HG03135 (cell line): ENCODE data around the gene SLC25A5.
A peak's percentile ranks its signal among the peaks of the same experiment; 100 is the strongest.
"Not testable (repeated sequence)": the region's sequence is repeated elsewhere in the genome, so short reads cannot be mapped to it uniquely, and the experiment has no call there.

ENCODE experiments used
- ATAC-seq: cut with Tn5 transposase; IDR thresholded peaks from one replicate; pipeline ENCODE4 v1.9.1; 2021; ENCODE audit warnings: mild to moderate bottlenecking, moderate library complexity; ENCODE audit not compliant: unreplicated experiment

SLC25A5 gene

GRCh38 chrX:119467842-119468550, at the start of gene SLC25A5:
Gene SLC25A5 (plus strand): TSS chrX:119468444. CDS start chrX:119468516, 72 bp downstream.
- peak; percentile 84 for ATAC-seq

- ATAC-seq = no peak
Observed at GRCh38 chrX:119419146-119419545, 49.1 kb upstream of the SLC25A5 start.

- no peak for ATAC-seq
Observed at GRCh38 chrX:119419898-119420297, 48.3 kb upstream of the SLC25A5 start.

GRCh38 chrX:119421016-119421705, 47.1 kb upstream of the SLC25A5 start:
- no peak for ATAC-seq

- no peak for ATAC-seq
Observed at GRCh38 chrX:119423631-119424030, 44.6 kb upstream of the SLC25A5 start.

GRCh38 chrX:119424999-119425398, 43.2 kb upstream of the SLC25A5 start:
- ATAC-seq = no peak

DNA sequence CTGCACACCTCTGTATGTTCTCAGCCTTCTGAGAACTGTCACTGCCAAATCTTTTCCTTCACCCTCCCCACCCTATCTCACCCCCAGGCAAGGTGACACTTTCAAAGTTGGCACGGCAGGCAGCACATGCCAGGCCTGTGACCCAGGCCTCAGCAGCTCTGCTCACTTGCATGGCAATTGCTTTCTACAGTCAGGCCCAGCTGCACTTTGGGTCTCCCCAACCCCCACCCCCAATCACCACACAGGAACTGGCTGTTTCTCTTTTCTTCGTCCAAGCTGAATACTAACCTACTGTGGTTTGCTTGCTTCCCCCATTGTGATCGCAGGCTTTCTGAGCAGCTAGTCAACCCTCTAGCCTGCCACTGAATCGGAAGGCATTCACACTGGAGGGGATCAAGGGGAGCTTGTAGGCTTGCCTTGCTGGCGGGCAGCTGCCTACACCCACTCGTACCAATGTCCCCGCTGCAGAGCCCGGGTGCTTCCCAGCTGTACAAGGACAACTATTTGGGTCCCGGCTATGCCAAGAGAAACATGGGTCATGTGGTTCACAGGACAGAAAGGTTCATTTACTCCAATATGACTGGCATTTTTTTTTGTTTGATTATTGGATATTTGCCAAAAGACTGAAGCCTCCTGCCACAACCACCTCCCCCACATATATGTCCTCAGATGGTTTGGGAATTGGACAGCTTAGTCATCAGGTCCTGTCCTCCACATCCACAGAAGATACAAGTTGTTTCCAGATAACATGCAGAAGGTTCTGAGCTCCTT, 41.0 kb upstream of the SLC25A5 start:
- peak; percentile 80 for ATAC-seq

- no peak for ATAC-seq
Observed at GRCh38 chrX:119427795-119428185, 40.5 kb upstream of the SLC25A5 start.

- no peak for ATAC-seq
Observed at GRCh38 chrX:119429471-119429870, 38.8 kb upstream of the SLC25A5 start.

DNA sequence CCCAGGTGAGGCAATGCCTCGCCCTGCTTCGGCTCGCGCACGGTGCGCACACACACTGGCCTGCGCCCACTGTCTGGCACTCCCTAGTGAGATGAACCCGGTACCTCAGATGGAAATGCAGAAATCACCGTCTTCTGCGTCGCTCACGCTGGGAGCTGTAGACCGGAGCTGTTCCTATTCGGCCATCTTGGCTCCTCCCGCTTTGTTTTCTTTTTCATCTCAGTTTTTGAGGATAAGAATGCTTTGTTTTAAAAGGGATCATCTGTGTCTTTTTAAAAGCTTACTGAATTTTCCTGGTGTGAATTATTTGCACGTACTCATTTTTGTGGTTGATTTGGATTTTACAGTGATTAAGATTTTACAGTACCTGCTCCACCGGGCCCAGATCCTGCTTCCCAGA, 26.9 kb upstream of the SLC25A5 start:
- ATAC-seq = not testable (repeated sequence)

DNA sequence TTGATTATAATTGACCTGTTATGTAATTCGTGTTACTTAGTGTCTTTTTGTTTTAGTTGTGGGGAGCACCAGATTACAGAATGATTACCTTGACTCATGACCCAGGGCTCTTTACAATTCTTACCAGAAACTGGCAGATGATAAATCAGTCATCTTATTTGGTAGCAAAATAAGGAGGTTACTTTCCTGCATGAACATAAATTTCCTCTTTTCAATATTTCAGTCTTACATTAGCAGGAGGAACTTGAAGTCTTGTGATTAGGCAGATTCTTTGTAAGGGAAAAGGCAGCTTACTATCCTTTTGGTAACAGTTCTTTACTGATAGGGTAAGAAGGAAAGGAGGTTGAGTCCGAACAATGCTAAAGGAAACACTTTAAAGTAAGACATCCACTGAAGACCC, 26.0 kb upstream of the SLC25A5 start:
- no peak for ATAC-seq

GRCh38 chrX:119453202-119453601, 15.0 kb upstream of the SLC25A5 start:
- ATAC-seq = no peak

- ATAC-seq = no peak
Observed at GRCh38 chrX:119455264-119455663, 13.0 kb upstream of the SLC25A5 start.

GRCh38 chrX:119459181-119459580, 9.1 kb upstream of the SLC25A5 start:
- no peak for ATAC-seq

DNA sequence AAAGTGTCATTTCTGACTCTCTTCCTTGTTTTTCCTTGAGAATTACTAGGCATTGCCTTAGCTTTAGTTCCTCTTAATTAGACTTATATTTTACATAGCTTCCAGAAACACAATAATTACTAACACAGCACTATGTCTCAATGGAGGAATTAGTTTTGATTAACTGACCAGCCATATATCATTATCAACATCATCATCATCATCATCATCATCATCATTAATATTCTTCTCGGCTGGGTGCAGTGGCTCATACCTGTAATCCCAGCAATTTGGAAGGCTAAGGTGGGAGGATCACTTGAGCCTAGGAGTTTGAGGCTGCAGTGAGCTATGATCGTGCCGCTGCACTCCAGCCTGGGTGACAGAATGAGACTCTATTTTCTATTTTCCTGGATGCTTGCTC, 2.7 kb upstream of the SLC25A5 start:
- no peak for ATAC-seq

DNA sequence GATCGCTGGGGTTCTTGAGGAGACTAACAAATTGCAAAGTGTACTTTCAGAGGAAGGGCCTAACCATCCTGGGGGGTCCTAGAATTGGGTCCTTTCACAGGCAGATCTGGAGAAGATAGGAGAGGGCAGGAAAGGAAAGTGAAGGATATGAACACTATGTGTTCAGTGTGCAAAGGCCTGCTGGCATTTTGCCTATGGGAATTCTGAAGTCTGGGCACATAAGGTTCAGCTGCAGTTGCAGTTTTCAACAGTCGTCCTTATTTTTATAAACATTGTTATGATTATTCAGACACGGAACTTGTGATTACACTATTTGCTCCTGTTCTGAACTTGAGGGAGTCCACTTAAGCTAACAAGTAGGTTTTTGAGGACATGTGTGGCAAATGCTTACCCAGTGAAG, 1.3 kb upstream of the SLC25A5 start:
- ATAC-seq = no peak

DNA sequence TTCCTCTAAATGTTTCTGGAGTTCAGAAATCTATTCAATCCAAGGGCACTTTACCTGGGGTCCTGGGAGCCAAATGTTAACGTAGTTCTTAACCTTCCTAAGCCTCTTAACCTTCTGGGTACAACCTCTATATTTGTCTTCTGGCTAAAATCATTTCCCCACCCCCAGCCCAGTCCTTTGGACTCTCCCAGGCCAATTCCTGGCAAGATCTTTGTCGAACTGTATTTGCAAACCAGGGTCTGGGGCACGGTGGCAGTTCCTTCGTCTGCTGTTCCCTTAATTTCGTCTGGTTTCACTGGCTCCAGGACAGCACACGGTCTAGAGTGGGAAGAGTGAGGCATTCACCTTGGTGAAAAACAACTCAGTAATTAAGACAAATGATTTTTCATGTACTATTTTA, 811 bp upstream of the SLC25A5 start:
- ATAC-seq = no peak

DNA sequence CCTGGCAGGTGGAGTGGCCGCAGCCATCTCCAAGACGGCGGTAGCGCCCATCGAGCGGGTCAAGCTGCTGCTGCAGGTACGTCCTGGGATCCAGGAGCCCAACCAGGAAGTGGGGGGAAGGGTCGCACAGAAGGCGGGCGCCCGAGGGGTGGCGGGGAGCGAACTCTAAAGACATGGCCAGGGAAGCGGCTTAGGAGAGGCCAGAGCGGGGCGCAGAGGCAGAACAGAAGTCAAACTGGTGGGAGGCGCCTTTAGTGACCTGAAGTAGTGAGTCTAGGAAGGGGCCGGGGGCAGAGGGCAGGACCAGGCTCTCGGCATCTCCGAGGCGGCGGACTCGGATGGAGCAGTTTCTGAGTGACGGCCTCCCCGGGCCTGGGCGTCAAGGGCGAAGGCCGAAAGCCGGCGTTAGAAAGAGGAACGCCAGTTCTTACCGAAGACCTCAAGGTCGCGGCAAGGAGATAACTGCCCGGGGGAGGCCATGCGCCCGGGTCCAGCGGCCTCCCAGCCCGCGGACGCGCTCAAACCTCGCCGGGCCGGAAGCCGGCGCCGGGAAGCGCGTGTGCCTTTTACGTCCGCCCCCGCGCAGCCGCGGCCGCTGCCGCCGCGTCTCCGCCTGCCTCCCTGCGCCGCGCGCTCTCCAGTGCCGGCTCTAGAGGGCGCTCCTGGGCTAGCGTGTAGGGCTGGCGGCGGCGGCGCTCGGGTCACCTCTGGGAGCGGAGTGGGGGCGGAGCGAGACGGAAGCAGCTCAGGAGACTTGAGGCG, 488 bp downstream of the SLC25A5 start:
- ATAC-seq = peak; percentile 75

DNA sequence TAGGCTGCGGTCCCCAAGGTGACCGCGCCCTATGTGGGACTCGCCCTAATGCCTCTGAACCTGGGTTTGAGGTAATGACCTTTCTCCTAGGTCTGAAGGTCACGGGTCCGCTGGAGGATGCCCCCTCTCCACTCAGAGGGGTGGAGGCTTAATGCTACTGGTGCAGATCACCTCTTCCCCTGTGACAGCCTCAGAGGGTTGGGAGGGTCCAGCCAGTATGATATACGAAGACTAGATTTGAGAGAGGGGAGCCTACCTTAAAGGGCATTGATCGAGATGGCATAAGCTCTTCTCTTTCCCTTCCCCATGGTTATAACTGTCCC, 1.0 kb downstream of the SLC25A5 start:
- no peak for ATAC-seq

DNA sequence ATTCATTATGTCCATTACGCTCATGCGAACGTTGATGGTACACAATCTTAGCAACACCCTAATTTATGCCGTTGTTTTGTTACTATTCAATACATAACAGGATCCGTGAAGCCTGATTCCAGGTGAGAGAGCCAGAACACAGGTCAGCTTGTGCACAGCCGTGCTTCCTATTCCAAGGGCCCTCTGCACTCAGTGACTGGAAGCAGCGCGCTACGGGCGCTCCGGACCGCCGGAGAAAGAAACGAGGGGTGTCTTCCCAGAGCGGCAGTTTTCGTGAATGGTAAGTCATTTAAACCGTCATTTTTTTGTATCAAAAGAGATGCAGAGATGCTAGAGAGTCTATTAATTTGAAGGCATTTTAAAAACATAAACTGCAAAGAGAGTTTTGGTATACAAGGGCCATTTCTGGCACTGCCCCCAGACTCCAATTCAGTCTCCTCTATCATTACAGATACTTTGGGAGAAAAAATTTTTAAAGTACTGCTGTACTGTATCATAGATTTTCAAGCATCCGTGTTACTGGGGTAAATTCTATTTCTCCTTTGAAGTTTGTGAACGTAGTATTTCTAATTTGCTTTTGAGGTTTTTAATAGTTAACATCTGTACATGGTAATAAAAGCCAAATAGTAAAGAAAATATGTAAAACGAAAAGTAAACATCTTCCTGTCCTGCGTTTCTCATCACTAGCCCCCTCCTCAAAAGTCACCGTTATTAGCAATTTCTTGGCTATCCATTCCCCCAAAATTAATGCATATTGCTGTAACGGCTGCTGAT, 6.6 kb downstream of the SLC25A5 start:
- no peak for ATAC-seq
